ENCODE results near the gene SFRP5. TPM values are rescaled to one million over a fixed set of nuclear protein-coding genes. Genes with fewer than 3 reads are reported as not detected.

Gene SFRP5
- total RNA-seq, 1 donor from 2014 or later: 1.7 TPM

DNA sequence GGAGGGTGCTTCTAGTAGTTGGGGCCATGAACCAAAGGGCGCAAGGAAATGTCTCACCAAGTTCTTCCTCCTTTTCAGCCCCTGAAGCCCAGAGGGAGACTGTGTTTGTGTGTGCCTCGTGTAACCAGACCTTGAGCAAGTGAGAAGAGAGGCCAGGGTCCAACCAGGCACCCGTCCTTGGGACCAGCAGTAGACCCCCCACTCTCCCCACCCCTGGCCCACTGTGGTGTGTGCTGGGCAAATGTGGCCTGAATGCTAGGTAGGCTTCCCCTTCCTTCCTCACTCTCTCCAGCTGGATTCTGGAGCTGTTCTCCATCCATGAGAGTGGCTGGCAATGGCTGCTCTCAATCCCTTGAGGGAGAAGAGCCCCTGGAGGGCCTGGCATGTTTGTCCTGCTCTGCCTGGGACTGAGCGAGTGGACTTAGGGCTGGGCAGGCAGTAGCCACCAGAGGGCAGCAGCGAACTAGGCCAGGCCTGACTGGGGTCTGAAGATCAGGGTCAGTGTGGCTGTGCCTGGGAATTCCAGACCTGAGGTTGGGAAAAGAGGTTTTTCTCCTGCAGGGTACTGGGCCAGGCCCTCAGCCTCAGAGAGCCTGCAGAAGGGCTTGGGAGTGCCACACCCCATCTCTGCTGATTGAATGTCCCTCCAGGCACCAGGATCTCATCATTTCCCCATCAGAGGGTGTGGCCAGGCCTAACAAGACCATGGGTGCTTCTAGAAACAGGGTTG is 12.5 kb downstream of the SFRP5 start:
- Histone ChIP-seq H3K4me3 (no peak overlapping the region), H3K9me3 (no peaks in the 10 kb centered on the region), H3K27me3 (no peaks in the 10 kb centered on the region), H3K36me3 (peaks cover 0 to 50% of the 10 kb centered on the region in 2 donors), H3K27ac (no peak overlapping the region), H3K4me1 (no peaks in the 10 kb centered on the region)
- TF ChIP-seq, protein P1, sequence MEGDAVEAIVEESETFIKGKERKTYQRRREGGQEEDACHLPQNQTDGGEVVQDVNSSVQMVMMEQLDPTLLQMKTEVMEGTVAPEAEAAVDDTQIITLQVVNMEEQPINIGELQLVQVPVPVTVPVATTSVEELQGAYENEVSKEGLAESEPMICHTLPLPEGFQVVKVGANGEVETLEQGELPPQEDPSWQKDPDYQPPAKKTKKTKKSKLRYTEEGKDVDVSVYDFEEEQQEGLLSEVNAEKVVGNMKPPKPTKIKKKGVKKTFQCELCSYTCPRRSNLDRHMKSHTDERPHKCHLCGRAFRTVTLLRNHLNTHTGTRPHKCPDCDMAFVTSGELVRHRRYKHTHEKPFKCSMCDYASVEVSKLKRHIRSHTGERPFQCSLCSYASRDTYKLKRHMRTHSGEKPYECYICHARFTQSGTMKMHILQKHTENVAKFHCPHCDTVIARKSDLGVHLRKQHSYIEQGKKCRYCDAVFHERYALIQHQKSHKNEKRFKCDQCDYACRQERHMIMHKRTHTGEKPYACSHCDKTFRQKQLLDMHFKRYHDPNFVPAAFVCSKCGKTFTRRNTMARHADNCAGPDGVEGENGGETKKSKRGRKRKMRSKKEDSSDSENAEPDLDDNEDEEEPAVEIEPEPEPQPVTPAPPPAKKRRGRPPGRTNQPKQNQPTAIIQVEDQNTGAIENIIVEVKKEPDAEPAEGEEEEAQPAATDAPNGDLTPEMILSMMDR (IDR thresholded peaks at IDR 0.05): peak; percentile 32 to 54 (median 33)
- TF ChIP-seq POLR2A (IDR thresholded peaks at IDR 0.05): no peak
- intact Hi-C loops (cut with DNase I): loop anchor here (10.0 kb wide), 1 partner anchor 685 kb away; the partner anchor contains the start of gene HPS1
- no peak for DNase-seq (ENCODE audit: extremely low spot score in 2 of 2)

DNA sequence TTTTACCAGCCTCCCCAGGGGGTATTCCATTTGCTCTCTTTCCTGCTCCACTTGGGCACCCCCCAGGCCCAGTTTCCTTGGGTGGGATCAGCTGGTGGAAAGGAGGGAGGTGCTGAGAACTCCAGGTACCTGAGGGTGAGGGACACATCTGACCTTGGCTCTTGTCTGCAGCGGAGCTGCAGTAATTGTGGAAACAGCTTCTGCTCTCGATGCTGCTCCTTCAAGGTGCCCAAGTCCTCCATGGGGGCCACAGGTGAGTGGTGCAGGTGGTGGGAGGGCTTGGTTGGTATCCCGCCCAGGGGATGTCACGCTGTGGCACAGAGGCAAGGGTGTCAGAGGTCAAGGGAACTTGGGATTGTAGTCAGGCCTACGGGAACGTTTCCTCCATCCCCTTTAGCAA is 14.3 kb downstream of the SFRP5 start:
- H3K36me3 ChIP-seq: peaks cover 0 to 69% of the 10 kb centered on the region in 2 donors
- H3K27me3 ChIP-seq: no peaks in the 10 kb centered on the region
- intact Hi-C loops (cut with DNase I): loop anchor here (10.0 kb wide), 1 partner anchor 687 kb away; the partner anchor contains the start of gene HPS1
- no peak overlapping the region for H3K27ac ChIP-seq
- no peak for DNase-seq (ENCODE audit: extremely low spot score in 2 of 2)
- TF ChIP-seq POLR2A (IDR thresholded peaks at IDR 0.05) (no peak), POLR2AphosphoS5 (IDR thresholded peaks at IDR 0.05; ENCODE audit: insufficient read depth in 1 of 2, low read depth in 1 of 2) (no peak)
- TF ChIP-seq, protein P1 (IDR thresholded peaks at IDR 0.05): no peak
- no peaks in the 10 kb centered on the region for H3K4me1 ChIP-seq
- no peaks in the 10 kb centered on the region for H3K9me3 ChIP-seq
- H3K4me3 ChIP-seq: no peak overlapping the region

DNA sequence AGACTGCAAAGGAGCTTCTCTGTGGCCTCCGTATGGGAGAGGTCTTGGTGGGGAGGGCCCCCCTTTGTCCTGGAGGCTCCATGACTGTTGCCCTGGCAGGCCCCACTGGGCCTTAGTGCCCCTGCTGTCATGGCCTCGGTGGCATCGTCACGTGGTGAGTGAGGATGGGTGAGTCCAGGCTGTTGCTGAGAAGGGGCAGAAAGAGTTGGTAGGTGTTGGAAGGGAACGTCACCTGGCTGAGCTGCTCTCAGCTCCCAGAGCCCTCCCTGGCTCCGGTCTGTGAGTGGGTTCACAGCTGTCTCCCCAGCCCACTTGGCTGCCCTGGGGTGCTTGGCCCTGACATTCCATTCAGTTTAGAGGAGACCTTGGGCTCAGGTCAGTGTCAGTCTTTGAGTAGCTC is 16.1 kb downstream of the SFRP5 start:
- Histone ChIP-seq H3K27me3 (no peaks in the 10 kb centered on the region), H3K4me3 (no peak overlapping the region), H3K36me3 (peaks cover 0 to 81% of the 10 kb centered on the region in 2 donors), H3K4me1 (no peaks in the 10 kb centered on the region), H3K27ac (no peak overlapping the region), H3K9me3 (no peaks in the 10 kb centered on the region)
- no peak for TF ChIP-seq POLR2AphosphoS5 (IDR thresholded peaks at IDR 0.05; ENCODE audit: insufficient read depth in 1 of 2, low read depth in 1 of 2)
- TF ChIP-seq POLR2A (IDR thresholded peaks at IDR 0.05): no peak
- TF ChIP-seq, protein P1 (IDR thresholded peaks at IDR 0.05): no peak
- intact Hi-C loops (cut with DNase I): loop anchor here (10.0 kb wide), 1 partner anchor 689 kb away; the partner anchor contains the start of gene HPS1
- no peak for DNase-seq (ENCODE audit: extremely low spot score in 2 of 2)

DNA sequence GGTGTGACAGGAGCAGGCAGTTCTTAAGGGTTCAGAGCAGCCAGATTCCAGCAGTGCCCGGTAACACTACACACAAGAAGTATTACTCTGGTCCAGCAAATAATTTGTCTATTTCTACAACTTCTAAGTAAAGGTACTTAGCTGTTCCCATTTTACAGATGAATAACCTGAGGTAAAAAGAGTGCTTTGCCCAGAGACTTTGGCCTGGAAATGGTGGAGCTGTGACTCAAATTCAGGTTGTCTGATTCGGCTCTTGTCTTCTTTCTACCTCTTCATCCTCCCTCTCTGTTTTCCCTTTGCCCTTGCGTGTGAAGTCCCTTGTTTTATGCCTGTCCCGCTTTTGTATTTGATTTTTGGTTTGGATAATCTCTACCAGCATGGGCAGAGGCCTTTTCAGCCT is 17.1 kb downstream of the SFRP5 start:
- intact Hi-C loops (cut with DNase I): loop anchor here (10.0 kb wide), 1 partner anchor 690 kb away; the partner anchor contains the start of gene HPS1
- TF ChIP-seq, protein P1 (IDR thresholded peaks at IDR 0.05): no peak
- TF ChIP-seq POLR2A (IDR thresholded peaks at IDR 0.05) (no peak), POLR2AphosphoS5 (IDR thresholded peaks at IDR 0.05; ENCODE audit: insufficient read depth in 1 of 2, low read depth in 1 of 2) (no peak)
- H3K27me3 ChIP-seq: no peaks in the 10 kb centered on the region
- no peaks in the 10 kb centered on the region for H3K4me1 ChIP-seq
- no peak for DNase-seq (ENCODE audit: extremely low spot score in 2 of 2)
- H3K36me3 ChIP-seq: peaks cover 0 to 88% of the 10 kb centered on the region in 2 donors
- no peak overlapping the region for H3K27ac ChIP-seq
- no peaks in the 10 kb centered on the region for H3K9me3 ChIP-seq
- no peak overlapping the region for H3K4me3 ChIP-seq

DNA sequence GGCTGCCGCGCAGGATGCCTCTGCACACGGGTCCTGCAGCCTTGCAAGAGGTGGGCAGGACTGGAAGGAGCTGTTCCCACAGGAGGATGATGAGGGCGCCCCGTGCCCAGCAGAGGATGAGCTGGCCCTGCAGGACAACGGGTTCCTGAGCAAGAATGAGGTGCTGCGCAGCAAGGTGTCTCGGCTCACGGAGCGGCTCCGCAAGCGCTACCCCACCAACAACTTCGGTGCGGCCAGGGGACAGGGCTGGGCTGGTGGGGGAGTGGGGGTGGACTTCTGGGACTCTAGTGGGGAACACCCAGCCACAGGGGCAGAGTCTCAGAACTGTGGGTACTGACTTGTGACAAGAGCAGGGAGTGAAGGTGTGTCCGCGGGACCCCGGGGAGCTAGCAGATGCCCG is 18.8 kb downstream of the SFRP5 start:
- no peaks in the 10 kb centered on the region for H3K4me1 ChIP-seq
- TF ChIP-seq, protein P1 (IDR thresholded peaks at IDR 0.05): no peak
- TF ChIP-seq POLR2AphosphoS5 (IDR thresholded peaks at IDR 0.05; ENCODE audit: insufficient read depth in 1 of 2, low read depth in 1 of 2) (no peak), POLR2A (IDR thresholded peaks at IDR 0.05) (no peak)
- H3K27me3 ChIP-seq: no peaks in the 10 kb centered on the region
- H3K36me3 ChIP-seq: peaks cover 3 to 97% of the 10 kb centered on the region in 2 donors
- intact Hi-C loops (cut with DNase I): loop anchor here (10.0 kb wide), 1 partner anchor 692 kb away; the partner anchor contains the start of gene HPS1
- no peak overlapping the region for H3K27ac ChIP-seq
- no peak for DNase-seq (ENCODE audit: extremely low spot score in 2 of 2)
- H3K4me3 ChIP-seq: no peak overlapping the region
- H3K9me3 ChIP-seq: no peaks in the 10 kb centered on the region

All from vagina (tissue), 2 donors.